ENCODE measurements around the gene MRPL39. TPM values are rescaled to one million over a fixed set of nuclear protein-coding genes. Genes with fewer than 3 reads are reported as not detected.
"Not testable (repeated sequence)": the region's sequence is repeated elsewhere in the genome, so short reads cannot be mapped to it uniquely, and the experiment has no call there.

The MRPL39 gene
- total RNA-seq, 2 donors from 2014 or later, result 43.5 to 55.7 TPM

- peaks cover 15% of the 10 kb centered on the region for H3K27me3 Mint-ChIP-seq
- no peak overlapping the region for H3K4me3 Mint-ChIP-seq
- H3K27ac Mint-ChIP-seq, result no peak overlapping the region
- H3K36me3 Mint-ChIP-seq (ENCODE audit: low read depth), result no peaks in the 10 kb centered on the region
- H3K4me1 Mint-ChIP-seq, result peaks cover 5% of the 10 kb centered on the region
- no peak for ATAC-seq (replicated peaks)
- no peaks in the 10 kb centered on the region for H3K9me3 Mint-ChIP-seq
Measured at GRCh38 chr21:25632296-25632695, 25.0 kb upstream of the MRPL39 start.

- Mint-ChIP-seq H3K4me3 (no peak overlapping the region), H3K4me1 (no peaks in the 10 kb centered on the region), H3K9me3 (no peaks in the 10 kb centered on the region), H3K27ac (no peak overlapping the region), H3K27me3 (no peaks in the 10 kb centered on the region), H3K36me3 (ENCODE audit: low read depth) (no peaks in the 10 kb centered on the region)
- ATAC-seq (replicated peaks), result no peak
Measured at GRCh38 chr21:25626757-25627156, 19.5 kb upstream of the MRPL39 start.

GRCh38 chr21:25625776-25626555, 18.7 kb upstream of the MRPL39 start:
- H3K27me3 Mint-ChIP-seq; ATAC-seq (replicated peaks); H3K36me3 Mint-ChIP-seq (ENCODE audit: low read depth); H3K4me3 Mint-ChIP-seq; H3K9me3 Mint-ChIP-seq; H3K4me1 Mint-ChIP-seq; H3K27ac Mint-ChIP-seq: not testable (repeated sequence)

- no peak for ATAC-seq (replicated peaks)
- no peak overlapping the region for H3K4me3 Mint-ChIP-seq
- H3K36me3 Mint-ChIP-seq (ENCODE audit: low read depth), result no peaks in the 10 kb centered on the region
- no peak overlapping the region for H3K27ac Mint-ChIP-seq
- H3K9me3 Mint-ChIP-seq, result no peaks in the 10 kb centered on the region
- H3K27me3 Mint-ChIP-seq, result no peaks in the 10 kb centered on the region
- H3K4me1 Mint-ChIP-seq, result no peaks in the 10 kb centered on the region
Measured at GRCh38 chr21:25625036-25625435, 17.8 kb upstream of the MRPL39 start.

GRCh38 chr21:25624511-25624910, 17.2 kb upstream of the MRPL39 start:
- ATAC-seq (replicated peaks), result no peak
- Mint-ChIP-seq H3K4me1 (no peaks in the 10 kb centered on the region), H3K4me3 (no peak overlapping the region), H3K27ac (no peak overlapping the region), H3K9me3 (no peaks in the 10 kb centered on the region), H3K36me3 (ENCODE audit: low read depth) (no peaks in the 10 kb centered on the region), H3K27me3 (no peaks in the 10 kb centered on the region)

- H3K9me3 Mint-ChIP-seq, result no peaks in the 10 kb centered on the region
- no peaks in the 10 kb centered on the region for H3K36me3 Mint-ChIP-seq (ENCODE audit: low read depth)
- H3K4me1 Mint-ChIP-seq, result no peaks in the 10 kb centered on the region
- ATAC-seq (replicated peaks), result no peak
- H3K27ac Mint-ChIP-seq, result no peak overlapping the region
- peaks cover 5% of the 10 kb centered on the region for H3K27me3 Mint-ChIP-seq
- H3K4me3 Mint-ChIP-seq, result no peak overlapping the region
Measured at GRCh38 chr21:25619198-25619597, 11.9 kb upstream of the MRPL39 start.

- H3K27ac Mint-ChIP-seq, result no peak overlapping the region
- H3K9me3 Mint-ChIP-seq, result no peaks in the 10 kb centered on the region
- ATAC-seq (replicated peaks), result no peak
- peaks cover 5% of the 10 kb centered on the region for H3K27me3 Mint-ChIP-seq
- H3K4me1 Mint-ChIP-seq, result no peaks in the 10 kb centered on the region
- no peak overlapping the region for H3K4me3 Mint-ChIP-seq
- H3K36me3 Mint-ChIP-seq (ENCODE audit: low read depth), result no peaks in the 10 kb centered on the region
Measured at GRCh38 chr21:25615880-25616279, 8.6 kb upstream of the MRPL39 start.

- Mint-ChIP-seq H3K27me3 (peaks cover 5% of the 10 kb centered on the region), H3K27ac (no peak overlapping the region), H3K4me3 (no peak overlapping the region), H3K4me1 (no peaks in the 10 kb centered on the region), H3K36me3 (ENCODE audit: low read depth) (no peaks in the 10 kb centered on the region), H3K9me3 (no peaks in the 10 kb centered on the region)
- ATAC-seq (replicated peaks), result no peak
Measured at GRCh38 chr21:25614441-25614840, 7.2 kb upstream of the MRPL39 start.

GRCh38 chr21:25608044-25608737, 910 bp upstream of the MRPL39 start:
- Mint-ChIP-seq H3K4me3 (peak overlapping the region; percentile 99), H3K36me3 (ENCODE audit: low read depth) (peaks cover 42% of the 10 kb centered on the region), H3K27me3 (no peaks in the 10 kb centered on the region), H3K4me1 (peaks cover 16% of the 10 kb centered on the region), H3K27ac (peak overlapping the region; percentile 98), H3K9me3 (no peaks in the 10 kb centered on the region)
- peak; percentile 78 for ATAC-seq (replicated peaks)

- peaks cover 98% of the 10 kb centered on the region for H3K36me3 Mint-ChIP-seq (ENCODE audit: low read depth)
Measured at GRCh38 chr21:25589887-25590286, 17.4 kb downstream of the MRPL39 start.

GRCh38 chr21:25586791-25587190, 20.5 kb downstream of the MRPL39 start:
- Mint-ChIP-seq H3K27me3 (no peaks in the 10 kb centered on the region), H3K36me3 (ENCODE audit: low read depth) (peaks cover 94% of the 10 kb centered on the region), H3K4me3 (no peak overlapping the region), H3K4me1 (peaks cover 34% of the 10 kb centered on the region), H3K27ac (peak overlapping the region; percentile 0), H3K9me3 (no peaks in the 10 kb centered on the region)
- no peak for ATAC-seq (replicated peaks)

More at GRCh38 chr21:25589887-25590286, 17.4 kb downstream of the MRPL39 start:
- Mint-ChIP-seq H3K27me3 (no peaks in the 10 kb centered on the region), H3K4me3 (no peak overlapping the region), H3K4me1 (peaks cover 19% of the 10 kb centered on the region), H3K27ac (peak overlapping the region; percentile 0), H3K9me3 (no peaks in the 10 kb centered on the region)
- no peak for ATAC-seq (replicated peaks)

GRCh38 chr21:25586326-25586725, 21.0 kb downstream of the MRPL39 start:
- peaks cover 34% of the 10 kb centered on the region for H3K4me1 Mint-ChIP-seq
- no peaks in the 10 kb centered on the region for H3K9me3 Mint-ChIP-seq
- H3K4me3 Mint-ChIP-seq, result no peak overlapping the region
- ATAC-seq (replicated peaks), result no peak
- H3K27ac Mint-ChIP-seq, result peak overlapping the region; percentile 0
- peaks cover 91% of the 10 kb centered on the region for H3K36me3 Mint-ChIP-seq (ENCODE audit: low read depth)
- no peaks in the 10 kb centered on the region for H3K27me3 Mint-ChIP-seq

GRCh38 chr21:25584833-25585676, 22.2 kb downstream of the MRPL39 start:
- H3K27ac Mint-ChIP-seq, result peak overlapping the region; percentile 85
- H3K4me3 Mint-ChIP-seq, result no peak overlapping the region
- H3K36me3 Mint-ChIP-seq (ENCODE audit: low read depth), result peaks cover 87% of the 10 kb centered on the region
- no peak for ATAC-seq (replicated peaks)
- peaks cover 30% of the 10 kb centered on the region for H3K4me1 Mint-ChIP-seq
- H3K9me3 Mint-ChIP-seq, result no peaks in the 10 kb centered on the region
- H3K27me3 Mint-ChIP-seq, result no peaks in the 10 kb centered on the region

GRCh38 chr21:25583370-25584130, 23.7 kb downstream of the MRPL39 start:
- H3K27ac Mint-ChIP-seq, result peak overlapping the region; percentile 85
- H3K4me3 Mint-ChIP-seq, result no peak overlapping the region
- ATAC-seq (replicated peaks), result peak; percentile 11
- H3K36me3 Mint-ChIP-seq (ENCODE audit: low read depth), result peaks cover 83% of the 10 kb centered on the region
- peaks cover 26% of the 10 kb centered on the region for H3K4me1 Mint-ChIP-seq
- H3K27me3 Mint-ChIP-seq, result no peaks in the 10 kb centered on the region
- no peaks in the 10 kb centered on the region for H3K9me3 Mint-ChIP-seq
